Measurements from ENCODE around the gene LGI4. TPM values are rescaled to one million over a fixed set of nuclear protein-coding genes. Genes with fewer than 3 reads are reported as not detected.

The LGI4 gene
- total RNA-seq, 1 donor from 2014 or later = 244 TPM

DNA sequence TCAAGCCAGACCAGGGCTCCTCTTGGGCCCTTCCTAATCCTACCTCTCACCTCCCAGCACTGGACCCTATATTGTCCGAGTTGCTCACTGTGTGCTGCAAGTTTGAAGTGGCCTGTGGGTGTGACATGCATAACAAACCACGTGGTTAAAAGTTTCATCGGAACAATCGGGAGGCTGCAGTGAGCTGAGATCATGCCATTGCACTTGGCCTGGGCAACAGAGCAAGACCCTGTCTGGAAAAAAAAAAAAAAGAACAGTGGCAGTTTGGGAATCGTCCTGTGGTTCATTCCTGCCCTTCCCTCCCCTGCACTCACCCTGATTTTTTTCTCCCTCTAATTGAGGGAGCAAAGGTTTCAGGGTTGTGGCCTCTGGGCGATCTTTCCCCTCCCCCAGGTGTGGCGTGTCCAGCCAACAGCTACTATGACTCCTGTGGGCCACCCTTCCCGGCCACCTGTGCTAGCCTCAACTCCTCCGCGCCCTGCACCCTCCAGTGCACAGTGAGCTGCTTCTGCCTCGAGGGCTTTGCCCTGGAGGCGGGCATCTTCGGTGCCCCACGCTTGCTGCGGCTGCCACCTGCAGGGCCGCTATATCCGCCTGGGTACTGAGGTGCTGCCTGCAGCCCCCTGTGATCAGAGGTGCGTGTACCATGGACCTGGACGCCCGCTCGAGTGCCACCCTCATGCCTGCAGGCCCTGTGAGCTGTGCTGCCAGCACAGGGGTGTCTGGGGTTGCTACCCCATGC lies 35.5 kb downstream of the LGI4 start:
- intact Hi-C loops (cut with DNase I) = no loop called here
- DNase-seq (ENCODE audit: low spot score) (no peak), ATAC-seq (peak; percentile 16)

DNA sequence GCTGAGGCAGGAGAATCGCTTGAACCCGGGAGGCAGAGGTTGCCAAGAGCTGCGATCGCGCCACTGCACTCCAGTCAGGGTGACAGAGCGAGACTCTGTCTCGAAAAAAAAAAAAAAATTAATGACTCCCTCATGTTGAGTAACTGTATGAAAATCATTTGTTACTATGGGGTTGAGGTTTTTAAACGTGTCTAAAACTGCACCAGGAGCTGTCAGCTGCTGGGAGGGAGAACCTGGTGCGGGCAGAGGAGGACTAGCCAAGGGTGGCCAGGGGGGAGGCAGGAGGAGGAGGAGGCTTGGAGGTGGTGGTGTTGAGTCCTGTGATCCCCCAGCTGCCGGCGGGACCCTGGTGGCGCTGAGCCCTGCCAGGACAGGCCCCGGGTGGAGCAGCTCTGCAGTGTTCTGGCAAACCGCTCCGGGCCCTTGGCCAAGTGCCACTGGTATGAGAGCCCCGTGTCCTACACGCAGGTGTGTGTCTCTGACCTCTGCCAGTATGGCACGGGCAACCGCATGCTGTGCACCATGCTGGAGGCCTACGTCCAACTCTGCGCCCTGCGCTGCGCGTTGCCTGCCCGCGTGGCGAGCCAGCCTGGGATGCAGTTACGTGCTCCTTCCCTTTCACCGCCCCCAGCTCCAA lies 36.3 kb downstream of the LGI4 start:
- no peak for DNase-seq (ENCODE audit: low spot score)
- ATAC-seq = peak; percentile 16
- intact Hi-C loops (cut with DNase I) = no loop called here

GRCh38 chr19:35095667-35096368 lies 39.0 kb downstream of the LGI4 start:
- DNase-seq (ENCODE audit: low spot score) (no peak), ATAC-seq (no peak)
- intact Hi-C loops (cut with DNase I) = no loop called here

GRCh38 chr19:35094656-35095055 lies 40.2 kb downstream of the LGI4 start:
- DNase-seq (ENCODE audit: low spot score) (no peak), ATAC-seq (no peak)
- intact Hi-C loops (cut with DNase I) = no loop called here

- ATAC-seq = no peak
- DNase-seq (ENCODE audit: low spot score) = no peak
- intact Hi-C loops (cut with DNase I) = no loop called here
Measured at GRCh38 chr19:35093941-35094647, 40.8 kb downstream of the LGI4 start.

GRCh38 chr19:35093430-35093829 lies 41.4 kb downstream of the LGI4 start:
- no peak for ATAC-seq
- intact Hi-C loops (cut with DNase I) = no loop called here

DNA sequence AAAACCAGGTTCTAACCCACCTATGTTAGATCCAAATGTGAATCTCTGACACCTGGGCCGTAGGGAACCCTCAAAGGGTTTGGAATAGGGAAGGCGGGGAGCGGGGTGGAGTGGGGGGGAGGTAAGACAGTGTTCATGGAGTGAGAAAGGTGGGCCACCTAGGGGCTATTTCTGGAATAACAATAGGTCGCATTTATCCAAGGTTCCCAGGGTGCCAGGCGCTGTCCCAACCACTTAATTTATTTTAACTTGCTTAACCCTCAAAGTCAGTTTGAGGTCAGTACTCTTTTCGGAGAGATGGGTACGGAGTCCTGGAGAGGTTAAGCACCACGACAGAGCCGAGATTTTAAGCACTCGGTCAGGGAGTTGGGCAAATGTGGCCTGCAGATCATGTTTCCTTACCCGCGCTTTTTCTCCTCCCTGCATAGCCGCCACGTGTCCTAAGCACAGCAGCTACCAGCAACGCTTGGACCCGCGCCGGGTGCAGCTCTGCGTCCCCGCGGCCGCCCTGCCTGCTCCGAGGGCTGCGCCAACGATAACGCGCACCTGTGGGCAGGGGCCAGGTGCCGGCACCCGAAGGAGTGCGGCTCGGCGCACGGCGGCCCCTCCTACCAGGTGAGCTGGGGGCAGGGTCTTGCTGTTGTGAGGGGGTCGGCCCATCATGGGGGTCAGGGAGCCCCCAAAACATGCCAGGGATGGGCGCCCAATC lies 44.2 kb downstream of the LGI4 start:
- ATAC-seq (peak; percentile 88), DNase-seq (ENCODE audit: low spot score) (no peak)
- intact Hi-C loops (cut with DNase I) = no loop called here

More at GRCh38 chr19:35093430-35093829, 41.4 kb downstream of the LGI4 start:
- DNase-seq (ENCODE audit: low spot score) = no peak

- ATAC-seq (no peak), DNase-seq (ENCODE audit: low spot score) (no peak)
- intact Hi-C loops (cut with DNase I) = no loop called here
Measured at GRCh38 chr19:35090160-35090505, 44.7 kb downstream of the LGI4 start.

GRCh38 chr19:35089554-35089953 lies 45.3 kb downstream of the LGI4 start:
- ATAC-seq = no peak
- no peak for DNase-seq (ENCODE audit: low spot score)
- intact Hi-C loops (cut with DNase I) = no loop called here

DNA sequence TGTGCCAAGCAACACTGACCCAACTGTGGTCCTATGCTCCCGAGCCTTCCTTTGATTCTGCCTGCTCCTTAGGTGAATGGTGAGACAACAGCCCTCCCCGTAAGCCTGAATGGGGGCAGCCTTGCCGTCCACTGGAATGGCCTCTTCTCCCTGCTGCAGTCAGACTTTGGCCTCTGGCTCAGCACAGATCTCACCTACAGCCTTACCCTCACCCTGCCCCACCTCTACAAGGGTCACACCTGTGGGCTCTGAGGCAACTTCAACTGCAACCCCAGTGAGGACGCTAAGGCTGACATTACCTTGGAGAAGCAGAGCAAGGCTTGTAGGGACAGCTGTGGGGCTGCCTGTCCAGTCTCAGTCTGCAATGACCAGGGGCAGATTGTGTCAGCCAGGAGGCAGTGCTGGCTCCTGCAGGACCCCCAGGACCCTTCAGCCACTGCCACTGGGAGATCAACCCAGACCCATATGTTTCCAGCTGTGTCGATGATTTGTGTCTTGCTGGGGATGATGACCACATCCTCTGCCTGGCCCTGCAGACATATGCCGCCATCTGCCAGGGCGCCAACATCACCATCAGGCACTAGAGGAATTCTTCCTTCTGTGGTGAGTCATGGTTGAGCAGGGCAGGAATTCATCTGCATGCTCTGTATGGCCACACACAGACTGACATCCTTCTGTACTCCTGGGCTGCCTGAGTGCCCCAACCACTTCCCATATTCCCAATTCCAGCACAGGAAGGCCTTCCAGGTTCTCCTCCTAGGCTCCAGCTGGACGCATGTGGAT lies 46.5 kb downstream of the LGI4 start:
- intact Hi-C loops (cut with DNase I) = no loop called here
- DNase-seq (ENCODE audit: low spot score) (no peak), ATAC-seq (no peak)

GRCh38 chr19:35087393-35087792 lies 47.5 kb downstream of the LGI4 start:
- DNase-seq (ENCODE audit: low spot score) = no peak
- intact Hi-C loops (cut with DNase I) = no loop called here
- no peak for ATAC-seq

DNA sequence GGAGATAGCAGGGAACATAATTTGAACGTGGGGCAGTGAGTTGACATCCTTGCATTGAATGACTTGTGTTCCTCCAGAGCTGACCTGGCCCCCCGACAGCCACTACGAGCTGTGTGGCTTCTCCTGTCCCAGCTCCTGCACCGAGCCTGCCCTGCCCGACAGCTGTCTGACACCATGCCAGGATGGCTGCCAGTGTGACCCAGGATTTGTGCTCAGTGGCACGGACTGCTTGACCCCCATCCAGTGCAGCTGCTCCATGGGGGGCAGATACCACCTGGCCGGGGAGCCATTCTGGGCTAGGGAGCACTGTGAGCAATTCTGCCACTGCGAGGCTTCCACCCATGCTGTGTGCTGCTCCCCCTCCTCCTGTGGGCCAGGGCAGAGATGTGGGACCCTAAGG lies 48.4 kb downstream of the LGI4 start:
- intact Hi-C loops (cut with DNase I) = no loop called here
- ATAC-seq = no peak
- no peak for DNase-seq (ENCODE audit: low spot score)

- intact Hi-C loops (cut with DNase I) = no loop called here
- no peak for ATAC-seq
Measured at GRCh38 chr19:35085947-35086346, 48.9 kb downstream of the LGI4 start.

GRCh38 chr19:35084509-35084762 lies 50.4 kb downstream of the LGI4 start:
- ATAC-seq = no peak
- intact Hi-C loops (cut with DNase I) = no loop called here
- no peak for DNase-seq (ENCODE audit: low spot score)

More at GRCh38 chr19:35085947-35086346, 48.9 kb downstream of the LGI4 start:
- DNase-seq (ENCODE audit: low spot score) = no peak

GRCh38 chr19:35083691-35084508 lies 51.0 kb downstream of the LGI4 start:
- intact Hi-C loops (cut with DNase I) = no loop called here
- DNase-seq (ENCODE audit: low spot score) (no peak), ATAC-seq (no peak)

DNA sequence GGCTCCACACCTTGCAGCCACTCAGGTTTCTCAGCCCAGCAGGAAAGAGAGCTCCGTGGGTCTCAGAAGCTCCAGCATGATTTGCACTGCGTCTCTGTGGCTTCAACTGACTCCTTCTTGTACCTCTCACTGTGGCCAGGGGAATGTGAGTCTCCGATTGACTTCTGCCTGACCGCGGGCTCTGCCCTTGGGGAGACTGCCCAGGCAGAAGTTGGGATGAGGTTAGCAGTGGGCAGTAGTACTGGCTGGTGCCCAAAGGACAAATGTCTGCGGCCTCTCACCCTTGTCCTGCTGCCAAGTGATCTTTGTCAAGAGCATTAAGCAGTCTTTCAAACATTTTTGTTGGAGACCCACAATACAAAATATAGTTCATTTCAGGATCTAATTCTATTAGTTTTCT lies 53.7 kb downstream of the LGI4 start:
- DNase-seq (ENCODE audit: low spot score) (no peak), ATAC-seq (no peak)
- intact Hi-C loops (cut with DNase I) = no loop called here

GRCh38 chr19:35080613-35081170 lies 54.2 kb downstream of the LGI4 start:
- DNase-seq (ENCODE audit: low spot score) = no peak
- no peak for ATAC-seq
- intact Hi-C loops (cut with DNase I) = no loop called here

DNA sequence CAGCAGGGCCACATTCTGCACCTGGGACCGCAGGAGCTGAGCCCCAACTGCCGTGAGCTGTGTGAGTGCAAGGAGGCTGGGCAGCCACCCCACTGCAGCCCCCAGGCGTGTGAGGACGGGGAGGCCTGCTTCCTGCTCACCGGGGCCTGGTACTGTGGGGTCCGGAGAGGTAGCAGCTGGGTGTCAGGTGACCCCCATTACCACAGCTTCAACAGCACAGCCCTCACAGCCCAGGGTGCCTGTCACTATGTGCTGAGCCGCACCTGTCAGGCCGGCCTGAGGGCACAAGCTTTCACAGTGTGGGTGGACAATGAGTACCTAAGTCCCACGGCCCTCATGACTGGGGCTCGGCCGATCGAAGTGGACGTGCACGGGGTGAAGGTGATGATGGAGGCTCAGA lies 55.0 kb downstream of the LGI4 start:
- DNase-seq (ENCODE audit: low spot score) (no peak), ATAC-seq (no peak)
- intact Hi-C loops (cut with DNase I) = no loop called here
